ENCODE data around the gene OR5L2. TPM values are rescaled to one million over a fixed set of nuclear protein-coding genes. Genes with fewer than 3 reads are reported as not detected.
"Not testable (repeated sequence)": the region's sequence is repeated elsewhere in the genome, so short reads cannot be mapped to it uniquely, and the experiment has no call there.

The OR5L2 gene
- total RNA-seq, 2 donors from 2014 or later: not detected

DNA sequence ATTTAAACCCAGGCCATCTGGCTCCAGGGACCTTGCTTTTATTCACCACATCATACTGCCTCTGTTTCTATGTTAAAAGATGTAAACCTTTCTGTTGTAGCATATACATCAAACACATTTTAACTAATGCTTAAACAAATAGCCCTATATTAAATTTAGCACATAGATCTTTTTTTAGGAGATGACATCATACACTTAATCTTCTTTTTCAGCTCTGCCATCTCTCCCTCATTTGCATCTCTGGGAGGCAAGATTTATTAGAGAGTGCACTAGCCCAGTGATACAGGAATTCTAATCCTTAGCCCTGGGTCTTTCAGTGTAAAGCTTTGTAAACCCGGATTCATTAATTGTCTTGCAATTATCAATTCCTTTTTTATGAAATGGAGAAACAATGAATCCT lies 25.1 kb downstream of the OR5L2 start:
- no peak for ATAC-seq (ENCODE audit: insufficient number of reproducible peaks, low FRiP score, low read depth)
- DNase-seq (ENCODE audit: low spot score): no peak
- Histone ChIP-seq H3K4me3 (no peak overlapping the region), H3K27ac (no peak overlapping the region), H3K36me3 (no peaks in the 10 kb centered on the region), H3K9me3 (no peaks in the 10 kb centered on the region), H3K27me3 (replicated peaks; ENCODE audit: insufficient read depth) (no peaks in the 10 kb centered on the region), H3K4me1 (ENCODE audit: control insufficient read depth in 1 of 2, low read depth in 2 of 2) (no peaks in the 10 kb centered on the region)
- TF ChIP-seq, protein P1, sequence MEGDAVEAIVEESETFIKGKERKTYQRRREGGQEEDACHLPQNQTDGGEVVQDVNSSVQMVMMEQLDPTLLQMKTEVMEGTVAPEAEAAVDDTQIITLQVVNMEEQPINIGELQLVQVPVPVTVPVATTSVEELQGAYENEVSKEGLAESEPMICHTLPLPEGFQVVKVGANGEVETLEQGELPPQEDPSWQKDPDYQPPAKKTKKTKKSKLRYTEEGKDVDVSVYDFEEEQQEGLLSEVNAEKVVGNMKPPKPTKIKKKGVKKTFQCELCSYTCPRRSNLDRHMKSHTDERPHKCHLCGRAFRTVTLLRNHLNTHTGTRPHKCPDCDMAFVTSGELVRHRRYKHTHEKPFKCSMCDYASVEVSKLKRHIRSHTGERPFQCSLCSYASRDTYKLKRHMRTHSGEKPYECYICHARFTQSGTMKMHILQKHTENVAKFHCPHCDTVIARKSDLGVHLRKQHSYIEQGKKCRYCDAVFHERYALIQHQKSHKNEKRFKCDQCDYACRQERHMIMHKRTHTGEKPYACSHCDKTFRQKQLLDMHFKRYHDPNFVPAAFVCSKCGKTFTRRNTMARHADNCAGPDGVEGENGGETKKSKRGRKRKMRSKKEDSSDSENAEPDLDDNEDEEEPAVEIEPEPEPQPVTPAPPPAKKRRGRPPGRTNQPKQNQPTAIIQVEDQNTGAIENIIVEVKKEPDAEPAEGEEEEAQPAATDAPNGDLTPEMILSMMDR (IDR thresholded peaks at IDR 0.05): no peak

DNA sequence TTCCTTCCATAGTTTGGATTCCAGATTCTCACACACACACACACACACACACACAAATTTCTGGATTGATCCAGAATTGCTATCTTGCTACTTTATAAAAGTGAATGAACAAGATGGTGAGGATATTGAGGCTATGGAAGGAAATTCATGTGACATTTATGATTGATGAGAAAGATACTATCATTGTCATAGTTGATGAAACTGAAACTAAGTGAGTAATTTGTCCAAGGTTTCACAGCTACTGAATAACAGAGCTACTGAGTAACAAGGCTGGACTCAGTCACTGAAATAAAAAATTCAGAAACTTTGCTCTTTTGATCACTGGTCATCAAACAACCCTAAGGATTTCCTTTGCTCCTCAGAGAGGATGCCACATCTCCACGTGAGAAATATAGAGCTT lies 27.7 kb downstream of the OR5L2 start:
- Histone ChIP-seq H3K36me3 (no peaks in the 10 kb centered on the region), H3K27ac (no peak overlapping the region), H3K27me3 (replicated peaks; ENCODE audit: insufficient read depth) (no peaks in the 10 kb centered on the region), H3K4me1 (ENCODE audit: control insufficient read depth in 1 of 2, low read depth in 2 of 2) (no peaks in the 10 kb centered on the region), H3K9me3 (no peaks in the 10 kb centered on the region), H3K4me3 (no peak overlapping the region)
- no peak for ATAC-seq (ENCODE audit: insufficient number of reproducible peaks, low FRiP score, low read depth)
- DNase-seq (ENCODE audit: low spot score): no peak
- TF ChIP-seq, protein P1 (IDR thresholded peaks at IDR 0.05): no peak

DNA sequence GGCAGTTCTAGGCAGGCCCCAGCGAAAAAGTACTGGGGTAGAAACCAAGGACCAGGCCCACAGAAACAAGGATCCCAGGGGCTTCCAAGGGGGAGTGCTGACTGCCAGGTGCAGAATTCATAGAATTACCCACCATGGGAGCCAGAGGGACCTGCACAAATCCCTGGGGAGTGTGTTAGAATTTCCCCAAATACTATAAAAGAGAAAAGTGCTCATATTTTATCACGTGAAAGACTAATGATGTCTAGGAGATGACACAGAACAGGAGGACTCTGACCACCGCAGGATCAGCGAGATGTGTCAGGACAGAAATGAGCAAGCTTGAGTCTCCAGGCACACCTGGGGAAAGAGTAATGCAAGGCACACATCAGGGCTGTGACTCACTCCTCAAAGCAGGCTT lies 40.3 kb downstream of the OR5L2 start:
- H3K4me1 ChIP-seq (ENCODE audit: control insufficient read depth in 1 of 2, low read depth in 2 of 2); H3K9me3 ChIP-seq; ATAC-seq (ENCODE audit: insufficient number of reproducible peaks, low FRiP score, low read depth); H3K27ac ChIP-seq; H3K4me3 ChIP-seq; H3K27me3 ChIP-seq (replicated peaks; ENCODE audit: insufficient read depth); H3K36me3 ChIP-seq; DNase-seq (ENCODE audit: low spot score): not testable (repeated sequence)

DNA sequence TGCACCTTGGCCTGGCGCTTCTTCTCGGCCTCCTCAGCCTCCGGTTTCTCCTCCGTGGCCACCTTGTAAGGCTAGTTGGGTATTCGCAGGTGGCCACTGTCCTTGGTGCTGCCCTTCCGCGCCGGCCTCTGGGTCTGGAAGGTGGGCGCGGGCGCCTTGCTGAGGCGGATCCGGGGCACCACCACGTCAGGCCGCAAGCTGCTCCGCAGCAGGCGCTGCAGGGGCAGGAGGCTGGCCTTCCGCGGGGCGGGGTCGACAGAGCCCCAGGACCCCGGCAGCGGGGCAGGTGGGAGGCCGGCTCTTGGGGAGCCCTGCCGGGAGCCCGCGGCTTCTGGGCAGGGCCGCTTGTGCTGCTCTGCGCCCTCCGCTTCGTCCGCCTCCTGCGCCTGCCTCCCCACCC lies 45.7 kb downstream of the OR5L2 start:
- H3K4me3 ChIP-seq: not testable (repeated sequence)

DNA sequence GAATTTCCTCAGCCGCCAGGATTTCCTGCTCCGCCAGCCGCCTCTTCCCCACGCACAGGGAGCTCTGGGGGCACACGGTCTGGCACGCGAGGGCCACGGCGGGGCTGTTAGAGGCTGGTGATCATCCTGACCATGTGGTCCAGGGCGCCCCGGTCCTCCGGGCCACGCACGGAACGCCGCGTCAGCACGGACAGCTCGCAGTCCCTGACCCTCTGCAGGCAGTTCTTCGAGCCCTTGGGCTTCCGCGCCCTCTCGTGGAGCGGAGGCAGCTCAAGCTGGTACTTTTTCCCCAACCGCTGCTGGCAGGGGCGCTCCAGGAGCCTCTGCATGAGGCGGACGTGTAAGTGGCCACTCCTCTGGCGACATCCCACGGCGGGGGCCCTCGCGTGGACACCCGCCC lies 46.1 kb downstream of the OR5L2 start:
- not testable (repeated sequence) for H3K4me1 ChIP-seq (ENCODE audit: control insufficient read depth in 1 of 2, low read depth in 2 of 2); H3K27ac ChIP-seq; H3K27me3 ChIP-seq (replicated peaks; ENCODE audit: insufficient read depth); H3K9me3 ChIP-seq; DNase-seq (ENCODE audit: low spot score); H3K36me3 ChIP-seq; H3K4me3 ChIP-seq; ATAC-seq (ENCODE audit: insufficient number of reproducible peaks, low FRiP score, low read depth)

More for the DNA sequence above, 45.7 kb downstream of the OR5L2 start:
- not testable (repeated sequence) for H3K27ac ChIP-seq; H3K9me3 ChIP-seq; DNase-seq (ENCODE audit: low spot score); H3K27me3 ChIP-seq (replicated peaks; ENCODE audit: insufficient read depth); H3K4me1 ChIP-seq (ENCODE audit: control insufficient read depth in 1 of 2, low read depth in 2 of 2); ATAC-seq (ENCODE audit: insufficient number of reproducible peaks, low FRiP score, low read depth); H3K36me3 ChIP-seq

Other genes starting within 250 kb of the OR5L2 start
- gene OR4C11, start 219.6 kb upstream of the OR5L2 start, total RNA-seq: not detected
- not detected for gene OR4P4, start 192.1 kb upstream of the OR5L2 start, total RNA-seq
- not detected for gene OR4S2, start 178.9 kb upstream of the OR5L2 start, total RNA-seq
- gene OR4C6, start 165.0 kb upstream of the OR5L2 start, total RNA-seq: not detected
- not detected for gene OR5D13, start 53.8 kb upstream of the OR5L2 start, total RNA-seq
- gene OR5D14, start 31.7 kb upstream of the OR5L2 start, total RNA-seq: not detected
- gene OR5L1, start 15.9 kb upstream of the OR5L2 start, total RNA-seq: not detected
- not detected for gene OR5D18, start 7.6 kb upstream of the OR5L2 start, total RNA-seq
- gene OR5D16, start 11.5 kb downstream of the OR5L2 start, total RNA-seq: not detected
- not detected for gene TRIM51, start 56.1 kb downstream of the OR5L2 start, total RNA-seq
- gene OR5W2, start 87.4 kb downstream of the OR5L2 start, total RNA-seq: not detected
- not detected for gene OR5I1, start 109.2 kb downstream of the OR5L2 start, total RNA-seq
- gene OR10AG1, start 142.7 kb downstream of the OR5L2 start, total RNA-seq: not detected
- not detected for gene OR5F1, start 167.4 kb downstream of the OR5L2 start, total RNA-seq
- gene OR5AS1, start 200.4 kb downstream of the OR5L2 start, total RNA-seq: not detected

Measured in thoracic aorta (tissue), 2 donors.